ENCODE measurements around the gene SELENOP. TPM values are rescaled to one million over a fixed set of nuclear protein-coding genes. Genes with fewer than 3 reads are reported as not detected.

SELENOP gene
- total and polyA plus RNA-seq, 2 of the 13 experiments (the other 11 are each of a cell fraction or from before 2014, with no cell fraction given) = 1,895 to 2,083 TPM

GRCh38 chr5:42855811-42856210 lies 44.1 kb upstream of the SELENOP start:
- peaks cover 91% of the 10 kb centered on the region for H3K4me1 ChIP-seq (ENCODE audit: insufficient read depth, low read length)
- WGBS (ENCODE audit: low lambda C conversion rate) = 11% methylated on average over 2 of the region's 2 CpGs
- BruUV-seq (replicated peaks) = no TSS peak
- H3K9me3 ChIP-seq (ENCODE audit: low read length) = peaks cover 6% of the 10 kb centered on the region; the same call in 1 of the 2 replicates
- no peaks in the 10 kb centered on the region for H3K36me3 ChIP-seq (replicated peaks in 1 of 2; ENCODE audit: control insufficient read depth in 1 of 2, insufficient read depth in 2 of 2, low read length in 2 of 2)
- no peaks in the 10 kb centered on the region for H3K27me3 ChIP-seq (ENCODE audit: control insufficient read depth in 1 of 2, insufficient read depth in 2 of 2, low read length in 2 of 2)
- DNase-seq (ENCODE audit: low spot score) (no peak), ATAC-seq (no peak; the same call in 2 of the 3 replicates), FAIRE-seq (no peak)
- H2AFZ ChIP-seq (ENCODE audit: low read length) = no peak overlapping the region
- H3K27ac ChIP-seq (ENCODE audit: extremely low read length, insufficient read depth, low read length) = peak overlapping the region; percentile 49
- ChIA-PET CTCF (ENCODE audit: low intra/inter-chr PET ratio, low total read pairs) (no interaction called here), POLR2A (interaction anchor here (1.2 to 6.1 kb wide), 4 partner anchors 21 to 46 kb away, joined by 3 to 97 read pairs (median 43); partner anchors contain the start of gene SELENOP)
- intact Hi-C loops (cut with micrococcal nuclease; ENCODE audit: unreplicated experiment) = no loop called here
- in situ Hi-C loops (cut with HindIII; ENCODE audit: extremely low pct_ligation_motif_present, low pct_unique_long_range_greater_than_20kb) = no loop called here
- peak overlapping the region; percentile 53; the same call in 1 of the 2 replicates for H3K4me2 ChIP-seq (ENCODE audit: low read depth, low read length)
- no peak overlapping the region for H3K4me3 ChIP-seq (replicated peaks in 1 of 3; ENCODE audit: insufficient read depth in 1 of 3, low read depth in 2 of 3, low read length in 3 of 3)
- H3K9ac ChIP-seq (ENCODE audit: insufficient read depth, low read depth, low read length) = no peak overlapping the region
- no peaks in the 10 kb centered on the region for H4K20me1 ChIP-seq (ENCODE audit: insufficient read depth, low read length)
- H3K79me2 ChIP-seq (ENCODE audit: insufficient read depth, low read length) = peaks cover 61% of the 10 kb centered on the region
- TF ChIP-seq SPEN (CRISPR knock-in tag; IDR thresholded peaks at IDR 0.05; ENCODE audit: low read depth) (no peak), PAXIP1 (CRISPR knock-in tag; conservative IDR thresholded peaks at IDR 0.05) (peak; percentile 7; the same call in 1 of the 2 replicates)

GRCh38 chr5:42855386-42855785 lies 43.7 kb upstream of the SELENOP start:
- Histone ChIP-seq H3K4me1 (ENCODE audit: insufficient read depth, low read length) (peaks cover 89% of the 10 kb centered on the region), H3K27me3 (ENCODE audit: control insufficient read depth in 1 of 2, insufficient read depth in 2 of 2, low read length in 2 of 2) (no peaks in the 10 kb centered on the region), H3K36me3 (replicated peaks in 1 of 2; ENCODE audit: control insufficient read depth in 1 of 2, insufficient read depth in 2 of 2, low read length in 2 of 2) (no peaks in the 10 kb centered on the region), H4K20me1 (ENCODE audit: insufficient read depth, low read length) (no peaks in the 10 kb centered on the region), H3K9me3 (ENCODE audit: low read length) (peaks cover 2% of the 10 kb centered on the region; the same call in 1 of the 2 replicates), H3K79me2 (ENCODE audit: insufficient read depth, low read length) (peaks cover 61% of the 10 kb centered on the region), H3K27ac (ENCODE audit: extremely low read length, insufficient read depth, low read length) (peak overlapping the region; percentile 49), H3K4me2 (ENCODE audit: low read depth, low read length) (peak overlapping the region; percentile 53), H3K4me3 (replicated peaks in 1 of 3; ENCODE audit: insufficient read depth in 1 of 3, low read depth in 2 of 3, low read length in 3 of 3) (no peak overlapping the region), H3K9ac (ENCODE audit: insufficient read depth, low read depth, low read length) (no peak overlapping the region), H2AFZ (ENCODE audit: low read length) (no peak overlapping the region)
- ChIA-PET POLR2A (interaction anchor here (1.2 to 6.1 kb wide), 4 partner anchors 21 to 45 kb away, joined by 3 to 97 read pairs (median 43); partner anchors contain the start of gene SELENOP), CTCF (ENCODE audit: low intra/inter-chr PET ratio, low total read pairs) (no interaction called here)
- ATAC-seq (no peak), DNase-seq (ENCODE audit: low spot score) (no peak), FAIRE-seq (no peak)
- no TSS peak for BruUV-seq (replicated peaks)
- in situ Hi-C loops (cut with HindIII; ENCODE audit: extremely low pct_ligation_motif_present, low pct_unique_long_range_greater_than_20kb) = no loop called here
- intact Hi-C loops (cut with micrococcal nuclease; ENCODE audit: unreplicated experiment) = no loop called here
- no peak for TF ChIP-seq U2AF2 (IDR thresholded peaks at IDR 0.05; ENCODE audit: low read depth, low read length)
- no peak for TF ChIP-seq ZNF761 (CRISPR knock-in tag; conservative IDR thresholded peaks at IDR 0.05)
- no peak for TF ChIP-seq KDM4B (CRISPR knock-in tag; IDR thresholded peaks at IDR 0.05)
- TF ChIP-seq GRHL1 (CRISPR knock-in tag; conservative IDR thresholded peaks at IDR 0.05) = no peak
- no peak for TF ChIP-seq GTF3A (CRISPR knock-in tag; conservative IDR thresholded peaks at IDR 0.05)
- no peak for TF ChIP-seq MAZ (IDR thresholded peaks at IDR 0.05; ENCODE audit: borderline replicate concordance, low read depth, low read length)
- no peak for TF ChIP-seq MAZ (CRISPR knock-in tag; IDR thresholded peaks at IDR 0.05; ENCODE audit: low read depth)
- TF ChIP-seq MIER2 (CRISPR knock-in tag; IDR thresholded peaks at IDR 0.05) = no peak
- no peak for TF ChIP-seq MED13 (CRISPR knock-in tag; IDR thresholded peaks at IDR 0.05)
- no peak for TF ChIP-seq HNF4G (IDR thresholded peaks at IDR 0.05; ENCODE audit: borderline replicate concordance, low read depth, low read length)
- TF ChIP-seq HNF4G (CRISPR knock-in tag; IDR thresholded peaks at IDR 0.05; ENCODE audit: borderline replicate concordance, low read depth) = no peak
- TF ChIP-seq ZNF570 (CRISPR knock-in tag; IDR thresholded peaks at IDR 0.05; ENCODE audit: borderline replicate concordance) = no peak
